Measurements from ENCODE around the gene GRIP1. TPM values are rescaled to one million over a fixed set of nuclear protein-coding genes. Genes with fewer than 3 reads are reported as not detected.

The GRIP1 gene
- total and polyA plus RNA-seq, 2 donors (not counting 3 experiments of a cell fraction or from before 2014, with no cell fraction given): 0.04 to 0.69 TPM

- Histone ChIP-seq H3K4me1 (ENCODE audit: control insufficient read depth, extremely low read depth, insufficient read depth, low read length) (no peaks in the 10 kb centered on the region), H3K4me2 (ENCODE audit: insufficient read depth, low read length) (no peak overlapping the region), H3K9me3 (replicated peaks; ENCODE audit: control insufficient read depth, insufficient read depth, low read length) (no peaks in the 10 kb centered on the region), H3K4me3 (replicated peaks in 1 of 3; ENCODE audit: insufficient read depth in 1 of 3, low read depth in 1 of 3, low read length in 3 of 3) (no peak overlapping the region), H3K9ac (replicated peaks; ENCODE audit: extremely low read depth, insufficient read depth, low read length) (no peak overlapping the region), H2AFZ (ENCODE audit: low read depth, low read length) (no peak overlapping the region), H3K27me3 (ENCODE audit: control insufficient read depth in 2 of 2, insufficient read depth in 2 of 2, low read length in 2 of 2) (peaks cover 0 to under 1% of the 10 kb centered on the region in 2 experiments), H3K9me1 (replicated peaks; ENCODE audit: control insufficient read depth, extremely low read depth, insufficient read depth, low read length) (no peaks in the 10 kb centered on the region), H3K79me2 (ENCODE audit: control insufficient read depth, insufficient read depth, low read length) (no peaks in the 10 kb centered on the region), H4K20me1 (replicated peaks; ENCODE audit: control insufficient read depth, extremely low read depth, insufficient read depth, low read length) (no peaks in the 10 kb centered on the region), H3K36me3 (ENCODE audit: control insufficient read depth in 2 of 2, extremely low read depth in 1 of 2, insufficient read depth in 2 of 2, low read length in 2 of 2) (no peaks in the 10 kb centered on the region), H3K27ac (ENCODE audit: insufficient read depth, low read depth, low read length) (no peak overlapping the region)
- TF ChIP-seq CTCF (IDR thresholded peaks at IDR 0.05; ENCODE audit: extremely low read depth in 1 of 2, insufficient read depth in 1 of 2, low read depth in 1 of 2, low read length in 2 of 2) (no peak), GATA2 (IDR thresholded peaks at IDR 0.05; ENCODE audit: insufficient read depth, insufficient read length, low read depth, low read length) (no peak), MYC (IDR thresholded peaks at IDR 0.05; ENCODE audit: low read depth, low read length) (no peak), JUN (IDR thresholded peaks at IDR 0.05; ENCODE audit: borderline replicate concordance, insufficient read depth, insufficient read length, low read depth) (no peak), MAX (IDR thresholded peaks at IDR 0.05; ENCODE audit: insufficient read depth, insufficient read length) (no peak), FOS (IDR thresholded peaks at IDR 0.05; ENCODE audit: borderline replicate concordance, insufficient read depth, low read length) (no peak), EZH2 (IDR thresholded peaks at IDR 0.05; ENCODE audit: borderline replicate concordance, low read depth, low read length, severe bottlenecking) (no peak), POLR2AphosphoS5 (IDR thresholded peaks at IDR 0.05; ENCODE audit: insufficient read depth, low read depth, low read length) (no peak), POLR2A (IDR thresholded peaks at IDR 0.05; ENCODE audit: low read depth, low read length) (no peak)
- no TSS peak for BruUV-seq (replicated peaks)
- CTCF ChIA-PET: interaction anchor here (2.5 kb wide), 1 partner anchor 16 kb away, joined by 8 read pairs; no protein-coding TSS in a partner anchor
- FAIRE-seq (no peak), DNase-seq (ENCODE audit: low read depth, low spot score) (no peak)
- dilution Hi-C loops (cut with MboI; ENCODE audit: extremely low pct_ligation_motif_present, low sequenced_read_pairs) (no loop called here), intact Hi-C loops (cut with micrococcal nuclease) (no loop called here)
- POLR2A ChIA-PET: no interaction called here
These were observed 45.7 kb upstream of the GRIP1 start for GRCh38 chr12:66724616-66725015.

Measured in endothelial cell of umbilical vein (primary cell).